SK-N-SH (cell line): Measurements from ENCODE around the gene PRKCB. TPM values are rescaled to one million over a fixed set of nuclear protein-coding genes. Genes with fewer than 3 reads are reported as not detected.

Source experiments
- CTCF ChIA-PET: fragments of 300-600, 350-600 bp; formaldehyde crosslinking; extraction: SDS; loops from one replicate; lab custom pipeline; 2021; lab: Yijun Ruan, JAX
- POLR2A ChIA-PET: fragments of 350-600 bp; sonication (Branson Sonifier 250); formaldehyde crosslinking; extraction: SDS; loops from one replicate; lab custom pipeline; 2020; ENCODE audit warnings: antibody characterized with exemption, inconsistent platforms; lab: Yijun Ruan, JAX
- DNase-seq: peaks from one replicate; pipeline ENCODE4 v3.0.0; 2012
- H2AFZ ChIP-seq: fragments of 200-600 bp; sonication (generic); 2 replicates; pipeline ENCODE4 v1.8.1; 2016; ENCODE audit warnings: antibody characterized with exemption, mild to moderate bottlenecking, low read depth
- H3F3A ChIP-seq: fragments of 200-600 bp; sonication (generic); replicated peaks from 2 replicates; pipeline ENCODE3; 2016; ENCODE audit warnings: antibody characterized with exemption, mild to moderate bottlenecking; ENCODE audit not compliant: insufficient read depth
- H3K27ac ChIP-seq, 2 experiments: fragments of 200-500 bp in 1 of 2; fragments of 200-600 bp in 1 of 2; sonication (Bioruptor generic) in 1 of 2; sonication (generic), shearing (Covaris generic) in 1 of 2; 2 replicates each; pipeline versions ENCODE4 v1.5.1 to v1.6.1; 2014 to 2016; ENCODE audit warnings: low read depth in 2 of 2, inconsistent platforms in 1 of 2, low read length in 1 of 2, mild to moderate bottlenecking in 1 of 2, mixed read lengths in 1 of 2
- H3K27me3 ChIP-seq: fragments of 200-600 bp; sonication (generic), shearing (Covaris generic); 2 replicates; pipeline ENCODE4 v1.6.1; 2016; ENCODE audit warnings: mixed run types; ENCODE audit not compliant: insufficient read depth
- H3K36me3 ChIP-seq, 2 experiments: fragments of 200-500 bp in 1 of 2; fragments of 200-600 bp in 1 of 2; sonication (Bioruptor generic) in 1 of 2; sonication (generic) in 1 of 2; replicated peaks in 1 of 2; 2 replicates each; pipeline versions ENCODE3 to v1.5.1; 2014 to 2016; ENCODE audit warnings: low read length in 1 of 2, mild to moderate bottlenecking in 1 of 2; ENCODE audit not compliant: insufficient read depth in 2 of 2, control insufficient read depth in 1 of 2
- H3K4me1 ChIP-seq, 2 experiments: fragments of 200-500 bp in 1 of 2; fragments of 200-600 bp in 1 of 2; sonication (Bioruptor generic) in 1 of 2; sonication (generic), shearing (Covaris generic) in 1 of 2; 2 replicates each; pipeline versions ENCODE4 v1.5.1 to v1.6.1; 2014 to 2016; ENCODE audit warnings: low read depth in 1 of 2, low read length in 1 of 2, mixed run types in 1 of 2; ENCODE audit not compliant: insufficient read depth in 2 of 2, control insufficient read depth in 1 of 2
- H3K4me2 ChIP-seq: fragments of 200-600 bp; sonication (generic), shearing (Covaris generic); 2 replicates; pipeline ENCODE4 v1.6.1; 2017; ENCODE audit warnings: mixed run types
- H3K4me3 ChIP-seq, 2 experiments: fragments of 200-500 bp in 1 of 2; fragments of 200-600 bp in 1 of 2; sonication (Bioruptor generic) in 1 of 2; sonication (generic), shearing (Covaris generic) in 1 of 2; 2 replicates each; pipeline versions ENCODE4 v1.5.1 to v1.8.1; 2014 to 2016; ENCODE audit warnings: low read depth in 2 of 2, inconsistent platforms in 1 of 2, low read length in 1 of 2, mild to moderate bottlenecking in 1 of 2, mixed read lengths in 1 of 2, moderate library complexity in 1 of 2
- H3K79me2 ChIP-seq: fragments of 200-600 bp; sonication (generic); 2 replicates; pipeline ENCODE4 v1.8.1; 2017; ENCODE audit warnings: mild to moderate bottlenecking; ENCODE audit not compliant: insufficient read depth
- H3K9ac ChIP-seq: fragments of 200-600 bp; sonication (generic); 2 replicates; pipeline ENCODE4 v1.6.1; 2017; ENCODE audit warnings: mixed run types
- H3K9me2 ChIP-seq: fragments of 200-600 bp; sonication (generic); 2 replicates; pipeline ENCODE4 v1.6.1; 2017; ENCODE audit warnings: mixed run types
- H3K9me3 ChIP-seq: fragments of 200-600 bp; sonication (generic); 2 replicates; pipeline ENCODE4 v1.6.1; 2017; ENCODE audit warnings: mixed run types, mild to moderate bottlenecking, moderate library complexity
- H4K20me1 ChIP-seq: fragments of 200-600 bp; sonication (generic); 2 replicates; pipeline ENCODE4 v1.6.1; 2017; ENCODE audit warnings: mild to moderate bottlenecking, mixed run types; ENCODE audit not compliant: insufficient read depth
- EP300 ChIP-seq, 2 experiments: IDR thresholded peaks; 2 replicates each; pipeline versions ENCODE4 v1.4.0 to v1.6.1; 2012; ENCODE audit warnings: borderline replicate concordance in 1 of 2, low read depth in 1 of 2, low read length in 1 of 2
- FOSL2 ChIP-seq: IDR thresholded peaks from 2 replicates; pipeline ENCODE4 v1.4.0; 2012; ENCODE audit warnings: low read depth, mild to moderate bottlenecking, moderate library complexity, borderline replicate concordance
- FOXM1 ChIP-seq: IDR thresholded peaks from 2 replicates; pipeline ENCODE4 v1.4.0; 2012; ENCODE audit warnings: low read depth, mild to moderate bottlenecking
- JUND ChIP-seq: IDR thresholded peaks from 2 replicates; pipeline ENCODE4 v1.4.0; 2012
- MEF2A ChIP-seq: IDR thresholded peaks from 2 replicates; pipeline ENCODE4 v1.4.0; 2012; ENCODE audit warnings: low read depth, borderline replicate concordance
- NFIC ChIP-seq: IDR thresholded peaks from 2 replicates; pipeline ENCODE4 v1.4.0; 2012; ENCODE audit warnings: borderline replicate concordance
- POLR2AphosphoS5 ChIP-seq: IDR thresholded peaks from 2 replicates; pipeline ENCODE4 v1.6.1; 2012; ENCODE audit warnings: low read depth, low read length
- RCOR1 ChIP-seq: fragments of 150-350 bp; IDR thresholded peaks from 2 replicates; pipeline ENCODE4 v1.6.1; 2017; ENCODE audit warnings: antibody characterized with exemption, low read length
- RFX5 ChIP-seq: IDR thresholded peaks from 2 replicates; pipeline ENCODE4 v1.6.1; 2012; ENCODE audit warnings: mild to moderate bottlenecking, improper control_type of control experiment, low read length
- RXRA ChIP-seq: IDR thresholded peaks from 2 replicates; pipeline ENCODE4 v1.4.0; 2012; ENCODE audit warnings: low read depth, mild to moderate bottlenecking, borderline replicate concordance
- SIN3A ChIP-seq: IDR thresholded peaks from 2 replicates; pipeline ENCODE4 v1.6.1; 2012; ENCODE audit warnings: low read depth, mild to moderate bottlenecking, low read length, moderate library complexity, borderline replicate concordance
- SMC3 ChIP-seq: IDR thresholded peaks from 2 replicates; pipeline ENCODE4 v1.6.1; 2012; ENCODE audit warnings: low read depth, low read length, improper control_type of control experiment
- TEAD4 ChIP-seq: IDR thresholded peaks from 2 replicates; pipeline ENCODE4 v1.4.0; 2012; ENCODE audit warnings: mild to moderate bottlenecking, borderline replicate concordance; ENCODE audit not compliant: insufficient read depth
- YY1 ChIP-seq: IDR thresholded peaks from 2 replicates; pipeline ENCODE4 v1.4.0; 2012; ENCODE audit warnings: low read depth, mild to moderate bottlenecking
- WGBS: methylation state at CpG from one replicate; pipeline ENCODE4 v1.1.6; 2017; ENCODE audit warnings: low lambda C conversion rate; 5-methylcytosine and 5-hydroxymethylcytosine counted together
- polyA plus RNA-seq, 3 experiments: library from polyadenylated mRNA; depleted of rRNA; stranded (reverse); fragments of >200 nt; gene quantifications; 2 replicates each; pipeline ENCODE4 v1.2.3, GENCODE V29; 2012
- TF ChIP-seq, protein P1 (sequence below): IDR thresholded peaks from 2 replicates; pipeline ENCODE4; 2012
- TF ChIP-seq, protein P2 (sequence below): IDR thresholded peaks from 2 replicates; pipeline ENCODE4 v1.4.0; 2012; ENCODE audit warnings: low read depth, borderline replicate concordance
- TF ChIP-seq, protein P3 (sequence below): IDR thresholded peaks from 2 replicates; pipeline ENCODE4 v1.4.0; 2012; ENCODE audit warnings: low read depth
- TF ChIP-seq, protein P4 (sequence below): fragments of 150-350 bp; IDR thresholded peaks from 2 replicates; pipeline ENCODE4 v1.6.1; 2017; ENCODE audit warnings: antibody characterized with exemption, low read length, low read depth, borderline replicate concordance

PRKCB gene
- polyA plus RNA-seq, 1 of the 3 experiments (the other 2 are of a cell fraction): 0.12 TPM

DNA sequence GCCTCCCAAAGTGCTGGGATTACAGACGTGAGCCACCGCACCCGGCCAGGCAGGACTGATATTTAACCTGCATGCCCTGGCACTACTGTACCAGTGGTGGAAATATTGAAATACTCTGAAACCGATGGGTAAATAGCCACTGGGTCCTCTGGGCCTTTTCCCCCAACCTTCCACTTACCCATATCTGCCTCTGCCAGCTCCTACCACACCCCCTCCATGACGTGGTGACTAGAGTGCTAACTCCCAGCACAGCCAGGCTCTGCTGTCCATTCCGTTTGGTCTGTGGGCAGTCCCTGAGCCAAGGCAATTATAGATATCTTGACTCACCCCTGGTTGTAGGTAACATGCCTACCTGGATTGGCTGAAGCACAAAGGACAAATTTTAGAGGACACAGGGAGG is 187.8 kb downstream of the PRKCB start:
- Histone ChIP-seq H3K27me3 (no peaks in the 10 kb centered on the region), H3K36me3 (no peaks in the 10 kb centered on the region), H3K27ac (no peak overlapping the region), H3K79me2 (no peaks in the 10 kb centered on the region), H2AFZ (no peak overlapping the region), H3K9ac (no peak overlapping the region), H3K9me2 (no peaks in the 10 kb centered on the region), H3K4me3 (no peak overlapping the region), H3K4me1 (no peaks in the 10 kb centered on the region)
- CTCF ChIA-PET: interaction anchor here (1.4 to 2.8 kb wide), 6 partner anchors 8 to 481 kb away, joined by 3 to 13 read pairs (median 5); no protein-coding TSS in a partner anchor
- POLR2A ChIA-PET: no interaction called here
- TF ChIP-seq TEAD4 (no peak), NFIC (no peak), YY1 (no peak)
- TF ChIP-seq, all 33 proteins: peak for 0
- Histone ChIP-seq H3K9me3 (no peaks in the 10 kb centered on the region), H3F3A (no peaks in the 10 kb centered on the region), H4K20me1 (no peaks in the 10 kb centered on the region), H3K4me2 (no peak overlapping the region)
- 8% methylated on average over 2 of the region's 6 CpGs for WGBS
- no peak for DNase-seq

DNA sequence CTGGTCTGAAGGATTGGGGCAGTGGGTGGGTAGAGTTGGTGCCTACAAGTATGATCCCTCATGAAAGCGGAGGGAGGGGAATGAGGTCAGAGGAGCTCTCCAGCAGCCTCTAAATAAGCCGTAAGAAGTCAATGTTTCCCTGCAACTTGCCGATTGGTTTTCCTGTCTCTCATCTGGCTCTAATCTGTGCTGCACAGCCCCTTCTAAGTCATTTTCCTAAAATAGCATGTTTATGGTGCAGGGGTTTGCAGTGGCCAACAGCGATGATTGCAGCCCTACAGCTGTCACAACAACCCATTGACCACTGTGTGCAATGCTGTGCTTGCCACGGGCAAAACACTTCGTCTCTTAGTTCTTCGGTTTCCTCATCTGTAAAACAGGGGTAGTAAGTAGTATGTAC is 189.2 kb downstream of the PRKCB start:
- no peaks in the 10 kb centered on the region for H4K20me1 ChIP-seq
- H3K4me2 ChIP-seq: no peak overlapping the region
- no peaks in the 10 kb centered on the region for H3K9me2 ChIP-seq
- H3F3A ChIP-seq: no peaks in the 10 kb centered on the region
- no peaks in the 10 kb centered on the region for H3K9me3 ChIP-seq
- DNase-seq: no peak
- H3K4me3 ChIP-seq: no peak overlapping the region
- WGBS: 29% methylated on average over 7 of the region's 7 CpGs
- H3K27me3 ChIP-seq: no peaks in the 10 kb centered on the region
- POLR2A ChIA-PET: no interaction called here
- no peak for TF ChIP-seq SIN3A
- no peak for TF ChIP-seq SMC3
- no peak for TF ChIP-seq NFIC
- no peak for TF ChIP-seq TEAD4
- no peak for TF ChIP-seq MEF2A
- TF ChIP-seq RCOR1: no peak
- no peak for TF ChIP-seq FOXM1
- no peak for TF ChIP-seq YY1
- TF ChIP-seq RFX5: no peak
- TF ChIP-seq, protein P1, sequence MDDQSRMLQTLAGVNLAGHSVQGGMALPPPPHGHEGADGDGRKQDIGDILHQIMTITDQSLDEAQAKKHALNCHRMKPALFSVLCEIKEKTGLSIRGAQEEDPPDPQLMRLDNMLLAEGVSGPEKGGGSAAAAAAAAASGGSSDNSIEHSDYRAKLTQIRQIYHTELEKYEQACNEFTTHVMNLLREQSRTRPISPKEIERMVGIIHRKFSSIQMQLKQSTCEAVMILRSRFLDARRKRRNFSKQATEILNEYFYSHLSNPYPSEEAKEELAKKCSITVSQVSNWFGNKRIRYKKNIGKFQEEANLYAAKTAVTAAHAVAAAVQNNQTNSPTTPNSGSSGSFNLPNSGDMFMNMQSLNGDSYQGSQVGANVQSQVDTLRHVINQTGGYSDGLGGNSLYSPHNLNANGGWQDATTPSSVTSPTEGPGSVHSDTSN: no peak
- TF ChIP-seq RXRA: no peak
- TF ChIP-seq, protein P2, sequence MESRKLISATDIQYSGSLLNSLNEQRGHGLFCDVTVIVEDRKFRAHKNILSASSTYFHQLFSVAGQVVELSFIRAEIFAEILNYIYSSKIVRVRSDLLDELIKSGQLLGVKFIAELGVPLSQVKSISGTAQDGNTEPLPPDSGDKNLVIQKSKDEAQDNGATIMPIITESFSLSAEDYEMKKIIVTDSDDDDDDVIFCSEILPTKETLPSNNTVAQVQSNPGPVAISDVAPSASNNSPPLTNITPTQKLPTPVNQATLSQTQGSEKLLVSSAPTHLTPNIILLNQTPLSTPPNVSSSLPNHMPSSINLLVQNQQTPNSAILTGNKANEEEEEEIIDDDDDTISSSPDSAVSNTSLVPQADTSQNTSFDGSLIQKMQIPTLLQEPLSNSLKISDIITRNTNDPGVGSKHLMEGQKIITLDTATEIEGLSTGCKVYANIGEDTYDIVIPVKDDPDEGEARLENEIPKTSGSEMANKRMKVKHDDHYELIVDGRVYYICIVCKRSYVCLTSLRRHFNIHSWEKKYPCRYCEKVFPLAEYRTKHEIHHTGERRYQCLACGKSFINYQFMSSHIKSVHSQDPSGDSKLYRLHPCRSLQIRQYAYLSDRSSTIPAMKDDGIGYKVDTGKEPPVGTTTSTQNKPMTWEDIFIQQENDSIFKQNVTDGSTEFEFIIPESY: no peak
- no peak for TF ChIP-seq FOSL2
- TF ChIP-seq EP300 (IDR thresholded peaks at IDR 0.05; ENCODE audit: borderline replicate concordance in 1 of 2, low read depth in 1 of 2, low read length in 1 of 2): no peak
- TF ChIP-seq POLR2AphosphoS5: no peak
- TF ChIP-seq, protein P3, sequence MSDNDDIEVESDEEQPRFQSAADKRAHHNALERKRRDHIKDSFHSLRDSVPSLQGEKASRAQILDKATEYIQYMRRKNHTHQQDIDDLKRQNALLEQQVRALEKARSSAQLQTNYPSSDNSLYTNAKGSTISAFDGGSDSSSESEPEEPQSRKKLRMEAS: no peak
- TF ChIP-seq, protein P4, sequence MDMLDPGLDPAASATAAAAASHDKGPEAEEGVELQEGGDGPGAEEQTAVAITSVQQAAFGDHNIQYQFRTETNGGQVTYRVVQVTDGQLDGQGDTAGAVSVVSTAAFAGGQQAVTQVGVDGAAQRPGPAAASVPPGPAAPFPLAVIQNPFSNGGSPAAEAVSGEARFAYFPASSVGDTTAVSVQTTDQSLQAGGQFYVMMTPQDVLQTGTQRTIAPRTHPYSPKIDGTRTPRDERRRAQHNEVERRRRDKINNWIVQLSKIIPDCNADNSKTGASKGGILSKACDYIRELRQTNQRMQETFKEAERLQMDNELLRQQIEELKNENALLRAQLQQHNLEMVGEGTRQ: no peak
- TF ChIP-seq JUND: no peak
- TF ChIP-seq, all 33 proteins: peak for 0
- CTCF ChIA-PET: interaction anchor here (1.2 to 2.8 kb wide), 5 partner anchors 9 to 480 kb away, joined by 3 to 13 read pairs (median 4); no protein-coding TSS in a partner anchor
- Histone ChIP-seq H3K4me1 (no peaks in the 10 kb centered on the region), H3K36me3 (no peaks in the 10 kb centered on the region), H3K79me2 (no peaks in the 10 kb centered on the region), H3K27ac (no peak overlapping the region), H2AFZ (no peak overlapping the region), H3K9ac (no peak overlapping the region)
